OCI-LY3 (cell line): ENCODE results near the gene WRNIP1.

ENCODE experiments used
- H2AFZ ChIP-seq: fragments of 200-600, 300-600 bp; shearing (Covaris generic); 2 replicates; pipeline ENCODE4 v1.6.0; 2014; ENCODE audit warnings: antibody characterized with exemption, low read depth, low read length
- H3K27ac ChIP-seq: fragments of 200-600, 300-600 bp; sonication (generic); 2 replicates; pipeline ENCODE4 v1.5.1; 2014; ENCODE audit warnings: mild to moderate bottlenecking, low read length, moderate library complexity, mixed read lengths
- H3K27me3 ChIP-seq: fragments of 200-600, 300-600 bp; sonication (generic); 2 replicates; pipeline ENCODE4 v1.6.1; 2014; ENCODE audit warnings: low read depth, low read length, mixed read lengths
- H3K36me3 ChIP-seq: fragments of 200-600, 300-600 bp; sonication (generic); replicated peaks from 2 replicates; pipeline ENCODE3; 2014; ENCODE audit warnings: low read depth, low read length, mixed read lengths
- H3K4me1 ChIP-seq: fragments of 300-600, 200-600 bp; sonication (generic); 2 replicates; pipeline ENCODE4 v1.6.1; 2014; ENCODE audit warnings: low read length, mixed read lengths
- H3K4me2 ChIP-seq: fragments of 200-600, 300-600 bp; sonication (generic); 2 replicates; pipeline ENCODE4 v1.6.1; 2014; ENCODE audit warnings: low read length, mixed read lengths
- H3K4me3 ChIP-seq: fragments of 300-600, 200-600 bp; sonication (generic); 2 replicates; pipeline ENCODE4 v1.5.1; 2014; ENCODE audit warnings: antibody characterized with exemption, mild to moderate bottlenecking, low read length, moderate library complexity
- H3K79me2 ChIP-seq: fragments of 300-600, 200-600 bp; shearing (Covaris generic); 2 replicates; pipeline ENCODE4 v1.6.1; 2014; ENCODE audit warnings: mild to moderate bottlenecking, low read length, mixed read lengths
- H3K9ac ChIP-seq: fragments of 300-600, 200-600 bp; shearing (Covaris generic); 2 replicates; pipeline ENCODE4 v1.6.0; 2014; ENCODE audit warnings: mild to moderate bottlenecking, low read length, moderate library complexity
- H3K9me3 ChIP-seq: fragments of 200-600, 300-600 bp; shearing (Covaris generic); 2 replicates; pipeline ENCODE4 v1.6.1; 2014; ENCODE audit warnings: low read length, mixed read lengths; ENCODE audit not compliant: insufficient read depth
- H4K20me1 ChIP-seq: fragments of 200-600, 300-600 bp; sonication (generic); 2 replicates; pipeline ENCODE4 v1.6.1; 2016; ENCODE audit warnings: low read length, mixed read lengths; ENCODE audit not compliant: insufficient read depth
- EZH2phosphoT487 ChIP-seq: fragments of 200-600 bp; shearing (Covaris generic); IDR thresholded peaks from 2 replicates; pipeline ENCODE4 v1.6.1; 2018; ENCODE audit warnings: antibody characterized with exemption, mixed run types, low read depth
- TF ChIP-seq, protein P1 (sequence below): fragments of 200-600, 300-600 bp; sonication (generic); IDR thresholded peaks from 2 replicates; pipeline ENCODE4 v1.5.1; 2014; ENCODE audit warnings: antibody characterized with exemption, low read length, low read depth

Gene WRNIP1

DNA sequence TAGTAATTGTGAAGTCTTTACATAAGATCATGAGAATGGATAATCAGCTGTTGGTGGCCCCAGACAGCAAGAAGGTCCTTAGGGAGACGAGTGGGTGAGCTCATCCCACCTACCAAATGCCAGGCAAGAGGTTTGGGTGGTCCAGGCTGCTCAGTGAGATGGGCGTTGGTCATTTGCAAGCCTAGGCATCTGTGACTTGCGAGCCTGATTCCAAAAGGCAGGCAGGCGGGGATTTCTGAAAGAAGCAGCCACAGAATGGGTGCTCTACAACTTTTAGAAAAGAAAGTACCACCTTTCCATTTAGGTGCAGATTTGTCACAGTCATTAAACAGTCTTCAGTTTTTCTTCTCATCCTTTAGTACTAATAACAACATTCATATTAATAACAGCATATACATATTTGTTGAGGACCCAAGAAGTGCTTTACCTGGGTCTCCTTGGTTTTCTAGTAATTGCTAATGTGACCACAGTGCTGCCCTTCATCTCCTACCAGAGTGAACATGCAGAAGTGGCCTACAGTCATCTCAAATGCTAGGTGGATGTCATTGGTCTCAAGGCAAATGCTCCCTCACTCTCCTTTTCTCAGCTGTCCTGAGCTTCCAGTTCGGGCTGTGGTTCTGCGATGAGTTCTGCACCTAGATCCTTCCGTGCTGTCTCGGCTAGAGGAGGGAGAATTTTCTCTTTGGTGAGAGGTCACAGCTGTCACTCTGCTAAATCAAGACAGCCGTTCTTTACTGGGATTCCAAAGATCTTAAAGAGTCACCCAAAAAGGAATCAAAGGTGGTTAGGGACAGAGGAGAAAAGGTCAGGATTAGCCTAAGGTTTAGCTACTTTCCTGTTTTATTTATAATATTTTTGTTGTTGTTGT lies 2.7 kb downstream of the WRNIP1 start:
- Histone ChIP-seq H3K27me3 (no peaks in the 10 kb centered on the region), H3K9ac (no peak overlapping the region), H3K36me3 (peaks cover 31% of the 10 kb centered on the region), H2AFZ (no peak overlapping the region), H3K4me3 (peak overlapping the region; percentile 93), H4K20me1 (peaks cover 48% of the 10 kb centered on the region), H3K9me3 (no peaks in the 10 kb centered on the region), H3K27ac (no peak overlapping the region), H3K4me1 (peaks cover 23% of the 10 kb centered on the region), H3K4me2 (peak overlapping the region; percentile 79), H3K79me2 (peaks cover 72% of the 10 kb centered on the region)
- no peak for TF ChIP-seq EZH2phosphoT487
- TF ChIP-seq, protein P1, sequence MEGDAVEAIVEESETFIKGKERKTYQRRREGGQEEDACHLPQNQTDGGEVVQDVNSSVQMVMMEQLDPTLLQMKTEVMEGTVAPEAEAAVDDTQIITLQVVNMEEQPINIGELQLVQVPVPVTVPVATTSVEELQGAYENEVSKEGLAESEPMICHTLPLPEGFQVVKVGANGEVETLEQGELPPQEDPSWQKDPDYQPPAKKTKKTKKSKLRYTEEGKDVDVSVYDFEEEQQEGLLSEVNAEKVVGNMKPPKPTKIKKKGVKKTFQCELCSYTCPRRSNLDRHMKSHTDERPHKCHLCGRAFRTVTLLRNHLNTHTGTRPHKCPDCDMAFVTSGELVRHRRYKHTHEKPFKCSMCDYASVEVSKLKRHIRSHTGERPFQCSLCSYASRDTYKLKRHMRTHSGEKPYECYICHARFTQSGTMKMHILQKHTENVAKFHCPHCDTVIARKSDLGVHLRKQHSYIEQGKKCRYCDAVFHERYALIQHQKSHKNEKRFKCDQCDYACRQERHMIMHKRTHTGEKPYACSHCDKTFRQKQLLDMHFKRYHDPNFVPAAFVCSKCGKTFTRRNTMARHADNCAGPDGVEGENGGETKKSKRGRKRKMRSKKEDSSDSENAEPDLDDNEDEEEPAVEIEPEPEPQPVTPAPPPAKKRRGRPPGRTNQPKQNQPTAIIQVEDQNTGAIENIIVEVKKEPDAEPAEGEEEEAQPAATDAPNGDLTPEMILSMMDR = no peak

DNA sequence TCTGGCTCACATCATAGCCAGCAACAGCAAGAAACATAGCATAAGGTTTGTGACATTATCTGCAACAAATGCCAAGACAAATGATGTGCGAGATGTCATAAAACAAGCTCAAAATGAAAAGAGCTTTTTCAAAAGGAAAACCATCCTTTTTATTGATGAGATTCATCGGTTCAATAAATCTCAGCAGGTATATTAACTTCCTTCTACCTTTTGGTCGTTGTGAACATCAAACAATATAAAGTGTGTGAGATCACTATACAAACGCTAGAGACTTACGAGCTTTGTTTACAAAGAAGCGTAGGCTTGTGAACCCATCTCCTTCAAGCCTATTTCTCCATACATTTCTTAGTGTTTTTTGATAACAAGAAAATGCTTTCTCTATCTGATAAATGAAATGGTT lies 3.5 kb downstream of the WRNIP1 start:
- Histone ChIP-seq H4K20me1 (peaks cover 48% of the 10 kb centered on the region), H3K4me2 (peak overlapping the region; percentile 79; the same call in 1 of the 2 replicates), H3K4me3 (no peak overlapping the region), H2AFZ (no peak overlapping the region), H3K9me3 (no peaks in the 10 kb centered on the region), H3K36me3 (peaks cover 32% of the 10 kb centered on the region), H3K27ac (no peak overlapping the region), H3K4me1 (peaks cover 23% of the 10 kb centered on the region), H3K79me2 (peaks cover 80% of the 10 kb centered on the region), H3K9ac (no peak overlapping the region), H3K27me3 (no peaks in the 10 kb centered on the region)
- no peak for TF ChIP-seq EZH2phosphoT487
- TF ChIP-seq, protein P1 = no peak

DNA sequence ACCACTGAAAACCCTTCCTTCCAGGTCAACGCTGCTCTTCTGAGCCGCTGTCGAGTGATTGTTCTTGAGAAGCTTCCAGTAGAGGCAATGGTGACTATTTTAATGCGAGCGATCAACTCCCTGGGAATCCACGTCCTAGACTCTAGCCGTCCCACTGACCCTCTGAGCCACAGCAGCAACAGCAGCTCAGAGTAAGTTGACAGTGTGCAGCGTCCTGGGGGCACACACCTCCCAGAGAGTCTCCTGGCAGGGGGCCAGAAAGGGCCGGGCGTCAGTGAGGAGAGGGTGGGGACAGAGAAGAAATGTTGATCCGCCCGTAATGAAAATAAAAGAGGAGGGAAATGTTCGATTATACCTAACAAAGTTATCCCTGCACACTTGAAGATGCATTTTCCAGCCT lies 5.0 kb downstream of the WRNIP1 start:
- no peak overlapping the region for H3K9ac ChIP-seq
- no peak overlapping the region for H3K4me3 ChIP-seq
- peaks cover 32% of the 10 kb centered on the region for H3K36me3 ChIP-seq
- peaks cover 19% of the 10 kb centered on the region for H3K4me1 ChIP-seq
- H3K4me2 ChIP-seq = no peak overlapping the region
- H2AFZ ChIP-seq = no peak overlapping the region
- no peaks in the 10 kb centered on the region for H3K27me3 ChIP-seq
- no peak overlapping the region for H3K27ac ChIP-seq
- TF ChIP-seq EZH2phosphoT487 = no peak
- TF ChIP-seq, protein P1 = no peak
- H4K20me1 ChIP-seq = peaks cover 48% of the 10 kb centered on the region
- H3K9me3 ChIP-seq = no peaks in the 10 kb centered on the region
- H3K79me2 ChIP-seq = peaks cover 94% of the 10 kb centered on the region

DNA sequence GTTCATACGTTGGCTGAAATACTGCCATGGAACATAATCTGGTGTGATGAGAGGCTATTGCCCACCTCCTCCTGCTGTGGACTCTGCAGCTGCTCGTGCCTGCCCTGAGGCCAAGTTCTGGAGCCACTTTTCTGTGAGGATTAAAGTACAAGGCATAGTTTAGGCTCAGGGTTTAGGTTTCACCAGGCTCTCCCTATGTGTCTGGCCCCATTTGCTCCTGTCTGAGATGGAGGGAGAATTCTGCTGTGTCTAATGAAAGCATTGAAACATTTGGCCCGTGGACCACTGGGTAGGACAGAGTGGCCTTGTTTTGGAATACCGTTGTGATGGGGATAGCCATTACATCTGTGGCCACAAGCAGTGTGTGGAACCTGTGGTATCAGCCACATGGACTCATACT lies 5.9 kb downstream of the WRNIP1 start:
- Histone ChIP-seq H3K9me3 (no peaks in the 10 kb centered on the region), H4K20me1 (peaks cover 52% of the 10 kb centered on the region), H3K4me3 (no peak overlapping the region), H2AFZ (no peak overlapping the region), H3K4me1 (peaks cover 19% of the 10 kb centered on the region), H3K9ac (no peak overlapping the region), H3K36me3 (peaks cover 32% of the 10 kb centered on the region), H3K4me2 (no peak overlapping the region), H3K27me3 (no peaks in the 10 kb centered on the region), H3K27ac (no peak overlapping the region), H3K79me2 (peaks cover 97% of the 10 kb centered on the region)
- no peak for TF ChIP-seq EZH2phosphoT487
- TF ChIP-seq, protein P1 = no peak
